ENCODE measurements around the gene NPS.

The NPS gene, protein sequence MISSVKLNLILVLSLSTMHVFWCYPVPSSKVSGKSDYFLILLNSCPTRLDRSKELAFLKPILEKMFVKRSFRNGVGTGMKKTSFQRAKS

DNA sequence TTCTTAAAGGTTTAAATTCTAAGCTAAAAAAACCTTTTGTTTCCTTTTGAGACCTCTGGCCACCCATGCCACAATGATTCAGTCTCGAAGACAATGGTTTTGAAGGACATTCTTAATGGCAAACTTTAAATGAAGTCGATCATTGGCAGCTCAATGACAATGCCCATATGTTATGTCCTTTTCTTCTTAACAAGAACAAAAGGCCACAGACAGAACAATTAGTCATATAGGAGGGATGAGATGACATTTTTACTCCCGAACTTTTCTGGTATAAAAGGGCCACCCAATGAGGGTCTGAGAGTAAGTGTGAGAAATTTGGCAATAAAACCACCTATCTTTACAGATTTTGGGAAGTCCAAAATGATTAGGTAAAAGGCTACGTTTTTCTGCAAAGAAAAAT, at the start of gene NPS:
NPS (plus strand) TSS at position 301 of the 400 bp plus-strand sequence; CDS start at position 361, 60 bp downstream.
- no peak for DNase-seq (ENCODE audit: low spot score)

DNA sequence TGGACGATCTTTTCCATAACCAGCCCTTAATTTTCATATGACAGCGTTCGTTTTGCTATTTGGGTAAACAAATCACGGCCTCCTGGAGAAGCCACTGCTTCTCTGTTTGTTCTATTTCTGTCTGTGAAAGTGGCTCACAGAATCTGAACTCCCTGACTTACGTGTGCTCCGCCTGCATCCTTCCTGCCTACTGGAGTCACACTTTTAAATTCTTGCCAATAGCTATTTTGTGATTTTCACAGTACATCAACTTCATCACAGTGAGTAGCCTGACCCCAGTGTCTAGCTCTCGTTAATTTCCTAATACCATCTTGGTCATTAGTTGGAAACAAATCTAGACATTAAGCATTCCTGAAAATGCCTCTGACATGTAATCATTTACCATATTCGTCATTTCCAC, 49.0 kb upstream of the NPS start:
- no peak for DNase-seq (ENCODE audit: low spot score)

DNA sequence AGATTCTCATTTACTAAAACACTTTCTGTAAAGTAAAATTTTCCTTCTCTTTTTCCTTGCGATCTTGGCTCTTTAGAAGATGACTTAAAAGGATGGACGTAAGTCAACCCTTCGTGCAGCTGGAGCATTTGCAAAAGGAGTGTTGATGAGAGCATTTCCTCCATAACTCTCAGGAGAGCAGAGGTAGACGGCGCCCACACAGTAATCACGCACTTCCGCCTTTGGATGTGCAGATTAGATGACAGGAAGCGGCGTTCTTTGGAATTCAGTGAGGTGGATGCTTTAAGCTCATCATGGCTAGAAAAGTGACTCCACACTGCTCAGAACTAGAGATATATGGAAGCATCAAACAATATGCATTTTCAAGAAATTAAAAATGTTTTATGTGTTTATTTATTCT, 43.0 kb upstream of the NPS start:
- DNase-seq (ENCODE audit: low spot score): peak; percentile 77

DNA sequence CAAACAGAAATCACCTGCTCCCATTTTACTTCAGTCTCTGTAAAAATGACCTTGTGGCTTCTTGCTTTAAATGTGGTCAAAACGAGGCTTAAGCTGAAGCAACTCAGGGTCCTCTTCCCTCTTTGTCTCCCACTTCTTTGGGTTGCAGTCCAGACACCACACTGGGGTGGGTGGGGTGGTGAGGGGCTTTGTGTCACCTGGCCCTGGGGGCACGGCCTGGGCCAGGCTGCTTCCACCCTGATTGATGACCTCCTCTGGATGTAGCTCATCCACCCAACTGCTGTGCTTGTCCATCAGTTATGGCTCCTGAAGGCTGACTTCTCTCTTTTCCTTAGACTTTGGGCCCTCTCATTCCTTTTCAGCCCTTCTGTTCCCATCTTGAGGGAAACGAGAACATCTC, 26.8 kb upstream of the NPS start:
- no peak for DNase-seq (ENCODE audit: low spot score)

DNA sequence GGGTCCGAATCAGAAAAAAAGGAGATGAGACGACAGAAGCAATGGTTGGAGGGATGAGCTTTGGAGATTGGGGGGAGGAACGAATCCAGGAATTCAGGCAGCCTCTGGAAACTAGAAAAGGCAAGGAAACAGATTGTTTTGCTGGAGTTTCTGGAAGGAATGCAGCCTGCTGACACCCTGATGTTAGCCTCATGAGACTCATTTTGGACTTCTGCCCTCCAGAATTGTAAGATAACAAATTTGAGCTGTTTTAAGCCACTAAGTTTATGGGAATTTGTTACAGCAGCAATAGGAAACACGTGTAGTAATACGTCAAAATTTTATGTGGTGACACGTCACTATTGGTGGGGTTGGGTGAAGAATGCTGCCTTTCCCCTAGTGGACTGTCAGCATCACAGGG, 25.6 kb upstream of the NPS start:
- DNase-seq (ENCODE audit: low spot score): no peak

DNA sequence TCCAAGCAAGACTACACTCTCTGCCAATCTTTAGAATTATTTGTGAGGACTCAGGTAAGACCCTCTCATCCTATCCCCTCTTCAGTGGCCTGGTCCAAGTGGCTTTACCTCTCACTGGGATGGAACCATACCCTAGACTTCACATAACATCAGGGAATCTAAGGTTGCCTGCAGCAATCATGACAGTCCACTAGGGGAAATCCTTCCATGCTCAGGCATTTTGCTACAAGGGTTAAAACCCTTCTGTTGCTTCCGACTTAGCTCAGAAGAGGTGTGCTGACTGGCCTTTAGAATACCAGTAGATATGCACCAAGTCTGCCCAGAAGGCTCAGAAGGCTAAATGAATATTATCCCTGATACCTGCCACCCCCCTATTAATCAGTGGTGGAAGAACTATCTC, 24.9 kb upstream of the NPS start:
- DNase-seq (ENCODE audit: low spot score): no peak

DNA sequence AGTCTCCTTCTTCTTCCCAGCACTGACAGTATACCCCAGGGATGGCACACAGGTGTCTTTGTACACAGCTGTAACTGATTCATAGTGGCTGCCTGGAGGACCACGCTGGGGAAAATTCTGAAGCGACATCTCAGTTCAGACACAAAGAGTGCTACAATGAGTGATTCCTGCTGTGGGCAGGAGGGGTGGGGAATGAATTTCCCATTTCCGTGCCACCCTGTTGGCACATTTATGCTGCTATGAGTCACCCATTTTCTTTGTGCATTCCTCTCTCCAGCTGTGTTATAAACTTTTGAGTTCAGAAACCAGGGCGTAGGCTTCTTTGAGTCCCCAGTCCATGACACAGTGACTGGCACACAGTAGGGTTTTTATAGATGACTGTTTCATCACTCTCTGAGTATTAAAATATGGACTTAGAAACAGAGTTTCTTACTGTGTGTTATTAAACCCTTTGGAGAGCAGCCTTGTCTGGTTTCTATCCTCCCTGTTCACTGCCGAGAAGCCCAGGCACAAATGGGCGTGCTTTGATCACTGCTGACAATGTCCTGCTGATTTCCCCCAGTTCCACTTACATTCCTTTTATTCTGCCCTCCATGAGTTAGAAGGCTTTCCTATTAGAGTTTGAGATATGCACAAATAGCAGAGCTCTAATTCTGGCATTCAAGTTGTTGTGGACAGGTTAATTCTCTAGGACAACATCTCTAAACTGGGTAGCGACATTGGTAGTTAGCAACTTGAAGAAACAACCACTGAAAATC, 24.0 kb upstream of the NPS start:
- DNase-seq (ENCODE audit: low spot score): no peak

DNA sequence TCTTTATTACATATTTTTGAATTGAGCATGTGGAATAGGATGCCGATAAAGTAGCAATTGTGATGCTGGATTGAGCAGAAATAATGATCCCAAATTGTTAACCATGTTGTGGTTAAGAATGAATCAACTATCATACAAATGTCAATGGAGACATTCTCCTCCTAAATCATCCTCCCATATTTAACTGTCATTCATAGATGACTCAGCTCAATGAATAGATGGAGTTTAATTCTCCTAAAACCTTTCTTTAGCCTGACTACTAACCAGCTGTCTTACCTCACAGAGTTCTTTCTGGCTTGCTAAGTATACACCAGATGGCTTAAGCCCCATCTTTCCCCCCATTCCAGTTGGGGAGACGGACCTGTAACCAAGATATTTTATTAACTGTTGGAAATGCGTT, 23.4 kb upstream of the NPS start:
- no peak for DNase-seq (ENCODE audit: low spot score)

DNA sequence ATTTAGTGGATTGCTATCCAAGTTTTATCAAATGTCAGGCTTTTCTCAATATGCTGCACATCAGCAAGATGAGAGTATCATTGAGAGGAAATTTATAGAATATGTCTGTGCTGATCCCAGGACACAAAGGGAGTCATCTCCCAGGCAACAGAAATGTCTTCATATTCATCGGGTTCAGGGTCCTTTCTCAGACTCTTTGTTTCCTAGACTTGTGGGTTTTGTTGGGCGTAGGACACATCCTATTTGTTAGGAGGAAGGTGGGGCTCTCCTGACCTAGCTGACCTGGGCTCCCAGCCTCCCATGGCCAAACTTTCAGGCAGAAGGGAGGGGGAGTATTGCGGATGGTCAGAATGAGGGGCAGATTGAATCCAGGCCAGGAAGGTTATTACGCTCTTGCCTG, 22.9 kb upstream of the NPS start:
- DNase-seq (ENCODE audit: low spot score): no peak

DNA sequence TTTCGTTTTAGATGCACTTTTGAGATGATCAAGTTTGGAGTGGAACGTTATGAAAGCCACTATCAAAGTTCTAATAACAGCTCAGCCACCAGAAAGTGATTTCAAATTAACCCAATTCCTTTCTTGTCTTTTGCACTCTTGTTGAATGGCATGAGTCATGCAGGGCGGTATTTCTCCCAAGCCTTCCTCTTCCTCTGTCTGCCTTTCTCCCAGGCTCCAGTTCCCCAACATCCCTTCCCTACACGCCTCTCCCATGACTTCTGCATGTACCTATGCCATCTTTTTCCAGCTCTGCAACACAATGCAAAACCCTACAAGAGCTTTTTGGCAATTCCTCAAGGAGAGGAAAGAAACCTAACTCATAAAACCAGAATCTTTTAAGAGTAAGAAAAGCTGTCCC, 21.8 kb upstream of the NPS start:
- no peak for DNase-seq (ENCODE audit: low spot score)

DNA sequence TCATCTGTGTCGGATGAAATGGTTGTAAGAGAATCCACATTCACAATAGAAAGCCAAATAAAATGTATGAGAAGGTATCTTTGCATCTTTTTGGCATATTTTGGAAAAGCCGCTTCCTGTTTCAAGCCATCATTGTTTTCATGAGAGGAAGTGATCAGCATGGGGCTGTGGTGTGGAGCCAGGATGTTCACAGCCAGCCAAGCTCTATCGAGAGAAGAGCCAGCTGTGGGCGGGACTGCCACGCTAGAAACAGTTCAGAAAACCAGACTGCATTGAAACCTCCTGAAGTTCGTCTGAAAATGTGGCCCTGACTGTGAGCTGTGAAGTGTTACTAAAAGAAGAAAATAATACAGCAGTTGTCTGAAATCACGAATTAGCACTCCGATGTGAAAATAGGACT, 21.2 kb upstream of the NPS start:
- DNase-seq (ENCODE audit: low spot score): no peak

DNA sequence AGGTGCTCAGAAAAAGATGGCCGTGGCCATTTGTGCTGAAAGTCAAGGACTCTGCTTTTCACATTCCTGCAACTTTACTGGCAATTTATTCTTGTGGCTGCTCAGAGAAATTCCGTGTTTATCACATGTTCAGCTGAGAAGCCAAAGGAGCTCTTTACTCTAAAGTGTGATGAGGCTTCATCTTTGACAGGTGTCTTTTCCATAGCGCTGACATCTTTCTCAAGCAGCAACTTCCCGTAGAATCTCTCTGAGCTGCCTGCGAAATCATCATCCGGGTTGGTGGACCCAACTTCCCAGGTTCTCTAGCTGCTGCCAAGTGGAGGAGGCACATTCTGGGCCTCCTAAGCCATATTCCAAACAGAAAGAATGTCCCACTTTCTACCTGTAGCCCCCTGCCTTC, 16.9 kb upstream of the NPS start:
- no peak for DNase-seq (ENCODE audit: low spot score)

DNA sequence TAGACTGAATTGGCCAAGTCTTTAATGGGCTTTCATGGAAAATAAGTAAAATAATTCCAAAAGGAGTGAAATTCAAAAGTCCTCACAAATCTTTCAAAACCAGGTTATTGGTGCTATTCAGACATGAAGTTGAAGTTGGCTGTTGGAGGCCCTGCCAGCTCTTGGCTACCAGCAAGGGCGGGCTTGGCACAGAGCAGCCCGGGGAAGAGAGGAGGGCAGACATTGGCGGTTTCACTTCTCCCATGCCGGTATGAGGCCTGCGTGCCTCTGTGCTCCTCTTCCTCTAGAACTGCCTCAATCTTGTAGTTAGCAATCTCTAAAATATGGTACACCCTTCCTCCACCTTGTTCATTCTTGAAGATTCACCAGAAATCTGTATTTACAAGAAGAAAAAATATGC, 16.4 kb upstream of the NPS start:
- no peak for DNase-seq (ENCODE audit: low spot score)

DNA sequence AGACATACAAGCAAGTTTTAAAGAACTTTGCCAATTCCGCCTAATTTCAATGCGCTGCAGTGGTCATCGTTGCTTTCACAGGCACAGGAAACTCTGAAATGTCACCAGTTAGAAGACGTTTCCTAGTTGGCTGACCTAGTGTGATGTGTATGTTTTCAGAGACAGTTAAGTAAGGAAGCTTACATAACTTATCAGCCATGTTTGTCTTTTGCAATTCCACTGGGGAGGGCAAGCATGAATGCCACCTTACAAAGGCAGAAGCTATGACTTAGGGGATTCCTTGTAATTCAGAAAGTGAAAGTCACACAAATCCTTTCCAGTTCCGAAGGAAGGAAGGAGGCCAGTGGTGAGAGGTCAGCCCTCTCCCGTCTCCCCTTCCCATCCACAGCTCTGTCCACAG, 15.0 kb upstream of the NPS start:
- no peak for DNase-seq (ENCODE audit: low spot score)

DNA sequence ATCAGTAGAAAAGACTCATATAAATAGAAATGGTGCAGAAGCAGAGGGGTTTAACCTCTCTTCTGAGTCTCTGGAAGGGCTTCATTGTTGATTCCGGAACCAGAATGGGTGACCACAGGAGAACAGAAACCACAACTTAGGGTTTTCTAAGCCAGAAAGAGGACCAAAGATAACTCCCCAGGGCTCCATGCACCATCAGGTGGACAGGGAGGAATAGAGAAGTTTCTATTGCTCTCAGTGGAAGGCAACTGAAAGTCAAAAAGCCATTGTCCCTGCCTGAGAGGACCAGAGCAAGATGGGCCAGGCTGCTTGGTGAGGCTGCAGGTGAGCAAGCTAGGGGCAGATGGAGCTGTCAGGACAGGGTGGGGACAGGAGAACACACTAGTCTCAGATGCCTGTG, 14.6 kb upstream of the NPS start:
- DNase-seq (ENCODE audit: low spot score): no peak

DNA sequence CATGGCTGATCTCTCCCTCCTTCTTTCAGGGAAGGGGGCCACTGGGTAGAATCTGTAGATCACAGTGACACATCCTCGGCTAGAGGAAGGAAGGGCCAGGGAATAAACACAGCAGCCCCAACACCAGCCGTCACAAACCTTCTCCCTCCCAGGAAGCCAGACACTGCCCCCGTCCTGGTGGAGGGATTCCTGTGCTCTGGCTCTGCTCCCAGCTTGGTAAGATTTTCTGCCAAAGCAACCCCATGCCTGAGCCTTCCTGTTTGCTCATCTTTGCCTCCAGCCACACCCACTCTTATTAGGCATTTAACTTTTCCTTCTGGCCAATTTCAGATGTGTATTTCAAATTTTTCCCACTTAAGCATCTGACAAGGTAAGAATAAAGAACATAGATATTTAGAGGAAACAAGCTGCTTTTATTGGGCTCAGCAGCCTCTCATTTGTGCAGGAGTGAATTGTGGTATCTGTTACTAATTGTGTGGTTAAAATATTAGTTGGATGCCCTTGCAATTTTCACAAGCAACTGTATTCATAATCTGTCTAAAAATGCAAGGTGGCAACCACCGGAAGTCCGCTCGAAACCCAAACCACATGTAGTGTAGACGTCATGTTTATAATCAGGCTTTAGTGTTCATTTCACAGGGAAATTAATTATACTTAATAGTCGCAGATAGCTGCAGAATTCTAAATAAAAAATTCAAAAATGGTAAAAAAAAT, 13.2 kb upstream of the NPS start:
- no peak for DNase-seq (ENCODE audit: low spot score)

DNA sequence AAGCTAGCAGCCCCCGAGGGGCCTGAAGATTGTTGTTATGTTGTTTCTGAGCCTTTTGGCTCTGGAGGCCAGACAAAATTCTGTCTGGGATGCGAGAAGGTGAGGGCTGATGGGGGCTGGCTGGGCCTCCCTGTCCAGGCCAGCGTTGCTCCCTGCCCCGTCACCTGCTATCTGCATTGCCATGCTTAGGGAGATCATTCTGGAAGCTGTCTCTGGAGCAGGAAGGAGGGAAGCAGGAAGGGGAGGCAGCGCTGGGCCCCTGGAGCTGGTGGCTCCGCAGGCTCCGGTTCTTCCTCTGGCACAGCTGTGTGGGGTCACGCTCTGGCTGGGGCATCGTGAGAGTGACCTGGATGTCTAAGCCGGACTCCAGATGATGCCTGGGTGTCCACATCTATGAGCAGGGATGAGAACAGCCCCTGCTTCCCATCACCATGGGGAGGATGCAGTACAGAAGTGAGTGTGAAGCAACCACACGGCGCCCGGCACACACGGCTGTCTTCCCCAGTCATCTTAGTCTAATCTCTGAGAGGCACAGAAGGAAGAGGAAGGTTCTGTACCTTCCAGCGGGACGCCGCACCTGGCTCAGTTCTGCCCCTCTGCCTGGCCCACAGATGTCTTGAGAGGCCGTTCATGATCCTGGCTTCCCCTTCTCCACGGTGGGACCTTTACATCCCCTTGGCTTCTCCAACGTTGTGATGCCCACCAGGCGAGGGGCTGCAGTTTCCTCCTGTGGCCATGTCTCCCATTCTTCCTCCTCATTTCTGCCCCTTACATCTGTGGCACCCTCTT, 11.9 kb upstream of the NPS start:
- DNase-seq (ENCODE audit: low spot score): no peak

DNA sequence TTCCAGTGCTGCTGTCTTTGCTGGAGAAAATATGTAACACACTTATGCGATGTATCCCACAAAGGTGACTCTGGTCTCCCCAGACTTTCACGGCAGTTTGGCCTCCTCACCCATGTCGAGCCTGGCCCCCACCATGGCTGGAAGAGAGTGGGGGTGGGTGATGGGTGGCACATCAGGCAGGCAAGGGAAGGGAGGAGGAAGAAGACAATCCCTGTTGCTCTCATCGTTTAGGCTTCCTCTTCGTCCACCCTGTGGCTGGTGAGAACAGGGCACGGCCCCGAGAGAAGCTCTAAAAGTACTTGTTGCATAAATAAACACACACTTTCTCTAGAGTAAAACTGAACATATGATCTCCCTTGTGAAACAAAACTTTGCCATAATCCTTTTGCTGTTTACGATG, 11.2 kb upstream of the NPS start:
- no peak for DNase-seq (ENCODE audit: low spot score)

DNA sequence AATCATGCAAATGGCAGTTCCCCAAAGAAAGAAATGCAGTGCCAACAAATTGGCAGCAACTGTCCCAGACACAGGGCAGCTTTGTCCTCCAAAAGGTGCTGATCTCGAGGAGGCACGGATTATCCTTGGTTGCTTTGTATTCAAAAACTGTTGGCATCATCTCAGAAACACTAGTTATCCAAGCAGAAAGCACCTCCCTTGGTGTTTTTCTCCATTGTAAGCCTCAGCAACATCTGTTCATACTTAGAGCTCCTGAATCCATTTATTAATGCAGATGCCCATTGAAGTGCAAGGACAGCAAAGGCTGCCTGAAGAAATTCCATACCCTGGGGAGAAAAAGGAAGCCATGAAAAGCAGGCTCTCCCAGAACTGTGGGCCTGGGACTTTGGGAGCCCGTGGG, 1.1 kb upstream of the NPS start:
- no peak for DNase-seq (ENCODE audit: low spot score)

DNA sequence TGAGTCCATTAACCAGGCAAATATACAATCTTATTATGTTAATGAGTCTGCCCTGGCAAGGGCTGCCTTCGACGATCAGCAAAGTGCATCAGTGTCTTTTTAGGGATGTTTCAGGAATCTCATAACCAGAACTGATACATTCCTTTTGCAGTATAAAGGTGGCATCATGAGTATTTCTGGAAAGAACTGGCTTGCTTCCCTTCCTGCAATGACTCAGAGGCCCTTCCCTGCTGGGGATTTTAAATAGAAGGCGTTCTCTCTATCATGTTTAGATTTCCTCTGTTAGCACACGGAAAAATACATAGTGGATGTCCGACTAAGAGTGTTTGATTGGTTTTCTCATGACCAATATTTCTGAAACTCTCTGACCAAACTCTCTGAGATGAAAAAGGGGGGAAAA, 1.8 kb downstream of the NPS start:
- DNase-seq (ENCODE audit: low spot score): no peak

DNA sequence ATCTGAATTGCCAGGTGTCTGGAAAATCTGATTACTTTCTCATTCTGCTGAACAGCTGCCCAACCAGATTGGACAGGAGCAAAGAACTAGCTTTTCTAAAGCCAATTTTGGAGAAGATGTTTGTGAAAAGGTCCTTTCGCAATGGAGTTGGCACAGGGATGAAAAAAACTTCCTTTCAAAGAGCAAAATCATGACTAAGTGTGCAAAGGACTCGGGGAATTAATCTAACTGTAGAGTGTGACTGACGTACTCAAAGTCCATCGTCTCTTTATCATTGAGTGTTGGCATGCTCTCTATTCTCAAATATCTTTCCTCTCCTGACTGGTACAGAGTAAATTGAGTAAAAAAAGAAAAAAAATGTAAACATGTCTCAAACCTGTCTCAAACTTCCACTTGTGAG, 3.3 kb downstream of the NPS start:
- no peak for DNase-seq (ENCODE audit: low spot score)

DNA sequence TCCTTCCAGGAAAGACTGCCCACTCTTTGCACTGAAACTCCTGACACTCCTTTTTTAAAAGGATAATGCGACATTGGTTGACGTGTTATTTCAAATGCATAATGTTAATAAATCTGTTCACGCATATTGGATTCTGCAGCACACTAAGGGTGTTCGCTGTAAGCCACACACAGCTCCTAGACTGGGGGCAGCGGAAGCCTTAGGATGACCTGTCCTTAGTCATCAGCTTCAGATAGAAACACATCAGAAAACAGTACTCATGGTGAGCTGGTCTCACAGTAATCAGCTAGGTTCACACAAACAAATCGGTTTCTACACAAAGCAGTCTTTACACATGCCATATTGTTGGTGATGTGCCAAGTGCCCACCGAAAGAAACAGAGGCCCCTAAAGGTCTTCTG, 4.3 kb downstream of the NPS start:
- DNase-seq (ENCODE audit: low spot score): no peak

DNA sequence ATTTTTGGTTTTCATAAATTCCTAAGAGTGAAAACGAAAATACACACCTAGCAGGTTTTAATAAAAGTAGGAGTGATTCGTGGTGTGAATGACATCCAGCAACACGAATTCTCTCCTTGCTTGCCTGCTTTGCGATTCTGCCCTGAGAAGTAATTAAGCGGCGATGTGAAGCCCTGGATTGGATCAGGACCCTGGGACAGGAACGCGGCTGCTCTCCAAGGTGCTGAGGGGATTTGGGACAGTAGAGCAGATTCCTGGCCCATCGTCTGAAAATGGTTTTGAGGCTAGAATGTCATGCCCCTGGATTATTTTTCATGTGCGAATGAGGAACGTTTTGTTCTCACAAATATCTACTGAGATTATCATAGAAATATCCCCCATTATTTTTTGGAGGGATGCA, 7.8 kb downstream of the NPS start:
- peak; percentile 1 for DNase-seq (ENCODE audit: low spot score)
